Measurements from ENCODE around the gene SPRR4.

GRCh38 chr1:152962876-152963415, 7.5 kb upstream of the SPRR4 start:
- no peak for TF ChIP-seq POLR2AphosphoS5 (IDR thresholded peaks at IDR 0.05; ENCODE audit: low read depth, low read length)
- TF ChIP-seq POLR2A (IDR thresholded peaks at IDR 0.05; ENCODE audit: low read depth, low read length), result no peak
- no peak for TF ChIP-seq TAF1 (IDR thresholded peaks at IDR 0.05; ENCODE audit: borderline replicate concordance, low read depth, low read length)
